ENCODE data around the gene MRE11.
A peak's percentile ranks its signal among the peaks of the same experiment; 100 is the strongest.

The MRE11 gene

GRCh38 chr11:94537031-94537600 lies 43.5 kb upstream of the MRE11 start:
- CTCF ChIA-PET: interaction anchor here (0.6 to 1.6 kb wide), 2 partner anchors 11 to 533 kb away, joined by 3 to 5 read pairs; no protein-coding TSS in a partner anchor

GRCh38 chr11:94536386-94536785 lies 42.7 kb upstream of the MRE11 start:
- no peak overlapping the region for H3K4me3 ChIP-seq (ENCODE audit: low read depth, low read length)
- ChIA-PET POLR2A (no interaction called here), CTCF (interaction anchor here (0.6 to 1.6 kb wide), 2 partner anchors 11 to 532 kb away, joined by 3 to 5 read pairs; no protein-coding TSS in a partner anchor)
- no peaks in the 10 kb centered on the region for H3K36me3 ChIP-seq (ENCODE audit: control insufficient read depth in 2 of 2, insufficient read depth in 1 of 2, low read length in 2 of 2)
- no peak overlapping the region for H3K27ac ChIP-seq (ENCODE audit: extremely low read depth, low read depth, low read length)
- H3K9me3 ChIP-seq (ENCODE audit: control insufficient read depth, insufficient read depth, low read depth, low read length): no peaks in the 10 kb centered on the region
- no peaks in the 10 kb centered on the region for H3K4me1 ChIP-seq (ENCODE audit: control insufficient read depth, insufficient read depth, low read length)
- TF ChIP-seq ZBTB7A (tag by site-specific recombination; IDR thresholded peaks at IDR 0.05; ENCODE audit: low read depth) (no peak), ZNF302 (tag by site-specific recombination; IDR thresholded peaks at IDR 0.05; ENCODE audit: low read depth) (no peak), ZNF558 (tag by site-specific recombination; IDR thresholded peaks at IDR 0.05) (no peak)

More at GRCh38 chr11:94537031-94537600, 43.5 kb upstream of the MRE11 start:
- Histone ChIP-seq H3K36me3 (ENCODE audit: control insufficient read depth in 2 of 2, insufficient read depth in 1 of 2, low read length in 2 of 2) (no peaks in the 10 kb centered on the region), H3K27ac (ENCODE audit: extremely low read depth, low read depth, low read length) (no peak overlapping the region), H3K4me3 (ENCODE audit: low read depth, low read length) (no peak overlapping the region), H3K9me3 (ENCODE audit: control insufficient read depth, insufficient read depth, low read depth, low read length) (no peaks in the 10 kb centered on the region), H3K4me1 (ENCODE audit: control insufficient read depth, insufficient read depth, low read length) (no peaks in the 10 kb centered on the region)
- POLR2A ChIA-PET: no interaction called here
- TF ChIP-seq ZNF600 (tag by site-specific recombination; IDR thresholded peaks at IDR 0.05): no peak
- no peak for TF ChIP-seq ZNF112 (tag by site-specific recombination; IDR thresholded peaks at IDR 0.05)
- TF ChIP-seq ZNF654 (tag by site-specific recombination; IDR thresholded peaks at IDR 0.05; ENCODE audit: low read depth): no peak
- TF ChIP-seq KLF9 (tag by site-specific recombination; IDR thresholded peaks at IDR 0.05; ENCODE audit: low read depth): no peak
- no peak for TF ChIP-seq MZF1 (tag by site-specific recombination; IDR thresholded peaks at IDR 0.05; ENCODE audit: borderline replicate concordance)
- TF ChIP-seq ZBTB21 (tag by site-specific recombination; IDR thresholded peaks at IDR 0.05): no peak
- TF ChIP-seq ZBTB1 (tag by site-specific recombination; IDR thresholded peaks at IDR 0.05): no peak
- no peak for TF ChIP-seq HOXA7 (CRISPR knock-in tag; IDR thresholded peaks at IDR 0.05; ENCODE audit: borderline replicate concordance)
- TF ChIP-seq, protein P1, sequence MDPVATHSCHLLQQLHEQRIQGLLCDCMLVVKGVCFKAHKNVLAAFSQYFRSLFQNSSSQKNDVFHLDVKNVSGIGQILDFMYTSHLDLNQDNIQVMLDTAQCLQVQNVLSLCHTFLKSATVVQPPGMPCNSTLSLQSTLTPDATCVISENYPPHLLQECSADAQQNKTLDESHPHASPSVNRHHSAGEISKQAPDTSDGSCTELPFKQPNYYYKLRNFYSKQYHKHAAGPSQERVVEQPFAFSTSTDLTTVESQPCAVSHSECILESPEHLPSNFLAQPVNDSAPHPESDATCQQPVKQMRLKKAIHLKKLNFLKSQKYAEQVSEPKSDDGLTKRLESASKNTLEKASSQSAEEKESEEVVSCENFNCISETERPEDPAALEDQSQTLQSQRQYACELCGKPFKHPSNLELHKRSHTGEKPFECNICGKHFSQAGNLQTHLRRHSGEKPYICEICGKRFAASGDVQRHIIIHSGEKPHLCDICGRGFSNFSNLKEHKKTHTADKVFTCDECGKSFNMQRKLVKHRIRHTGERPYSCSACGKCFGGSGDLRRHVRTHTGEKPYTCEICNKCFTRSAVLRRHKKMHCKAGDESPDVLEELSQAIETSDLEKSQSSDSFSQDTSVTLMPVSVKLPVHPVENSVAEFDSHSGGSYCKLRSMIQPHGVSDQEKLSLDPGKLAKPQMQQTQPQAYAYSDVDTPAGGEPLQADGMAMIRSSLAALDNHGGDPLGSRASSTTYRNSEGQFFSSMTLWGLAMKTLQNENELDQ (tag by site-specific recombination; IDR thresholded peaks at IDR 0.05; ENCODE audit: low read depth): no peak
- TF ChIP-seq MYNN (tag by site-specific recombination; IDR thresholded peaks at IDR 0.05; ENCODE audit: borderline replicate concordance): no peak
- TF ChIP-seq ZNF133 (tag by site-specific recombination; IDR thresholded peaks at IDR 0.05): no peak

- no peak overlapping the region for H3K4me3 ChIP-seq (ENCODE audit: low read depth, low read length)
- H3K4me1 ChIP-seq (ENCODE audit: control insufficient read depth, insufficient read depth, low read length): no peaks in the 10 kb centered on the region
- H3K27ac ChIP-seq (ENCODE audit: extremely low read depth, low read depth, low read length): no peak overlapping the region
- POLR2A ChIA-PET: no interaction called here
- TF ChIP-seq ZNF335 (tag by site-specific recombination; conservative IDR thresholded peaks at IDR 0.05) (peak; percentile 32; the same call in 1 of the 2 replicates), ZNF214 (tag by site-specific recombination; IDR thresholded peaks at IDR 0.05; ENCODE audit: borderline replicate concordance) (no peak)
- H3K9me3 ChIP-seq (ENCODE audit: control insufficient read depth, insufficient read depth, low read depth, low read length): no peaks in the 10 kb centered on the region
- H3K36me3 ChIP-seq (ENCODE audit: control insufficient read depth in 2 of 2, insufficient read depth in 1 of 2, low read length in 2 of 2): no peaks in the 10 kb centered on the region
- CTCF ChIA-PET: interaction anchor here (1.3 kb wide), 1 partner anchor 15 kb away, joined by 6 read pairs; no protein-coding TSS in a partner anchor
These were observed 40.3 kb upstream of the MRE11 start for GRCh38 chr11:94533696-94534630.
